Smooth muscle cell (in vitro differentiated cells): ENCODE measurements around the gene PHLPP1. TPM values are rescaled to one million over a fixed set of nuclear protein-coding genes. Genes with fewer than 3 reads are reported as not detected.

Source experiments
- DNase-seq: peaks from one replicate; lab custom pipeline; 2025; ENCODE audit not compliant: unreplicated experiment; lab: John Stamatoyannopoulos, UW
- H2AFZ ChIP-seq: fragments of 200-600 bp; sonication (generic); 2 replicates; pipeline ENCODE4 v1.6.0; 2016; ENCODE audit warnings: antibody characterized with exemption, low read depth, mild to moderate bottlenecking
- H3F3A ChIP-seq: fragments of 200-600 bp; sonication (generic); 2 replicates; pipeline ENCODE4 v1.6.0; 2017; ENCODE audit warnings: antibody characterized with exemption, low read depth
- H3K27ac ChIP-seq: fragments of 200-600 bp; sonication (generic); 2 replicates; pipeline ENCODE4 v1.5.1; 2016; ENCODE audit warnings: low read depth, mild to moderate bottlenecking
- H3K27me3 ChIP-seq: fragments of 200-600 bp; sonication (generic); 2 replicates; pipeline ENCODE4 v1.6.1; 2016; ENCODE audit warnings: low read depth, mild to moderate bottlenecking
- H3K36me3 ChIP-seq: fragments of 200-600 bp; sonication (generic); 2 replicates; pipeline ENCODE4 v1.5.1; 2016; ENCODE audit warnings: low read depth
- H3K4me1 ChIP-seq: fragments of 200-600 bp; sonication (generic); 2 replicates; pipeline ENCODE4 v1.5.1; 2016; ENCODE audit warnings: low read depth
- H3K4me2 ChIP-seq: fragments of 200-600 bp; sonication (generic); 2 replicates; pipeline ENCODE4 v1.6.0; 2016; ENCODE audit warnings: mild to moderate bottlenecking
- H3K4me3 ChIP-seq: fragments of 200-600 bp; sonication (generic); 2 replicates; pipeline ENCODE4 v1.5.1; 2016; ENCODE audit warnings: mild to moderate bottlenecking
- H3K79me2 ChIP-seq: fragments of 200-600 bp; sonication (generic); 2 replicates; pipeline ENCODE4 v1.6.0; 2016; ENCODE audit warnings: low read depth, mild to moderate bottlenecking
- H3K9ac ChIP-seq: fragments of 200-600 bp; sonication (generic); 2 replicates; pipeline ENCODE4 v1.6.0; 2016; ENCODE audit warnings: low read depth
- H3K9me3 ChIP-seq: fragments of 200-600 bp; sonication (generic); replicated peaks from 2 replicates; pipeline ENCODE4 v1.5.1; 2016; ENCODE audit warnings: low read depth
- H4K20me1 ChIP-seq: fragments of 200-600 bp; sonication (generic); 2 replicates; pipeline ENCODE4 v1.6.0; 2016; ENCODE audit warnings: low read depth
- WGBS: methylation state at CpG from one replicate; pipeline ENCODE4 v1.1.7; 2016; ENCODE audit warnings: low lambda C conversion rate; 5-methylcytosine and 5-hydroxymethylcytosine counted together
- polyA plus RNA-seq: library from polyadenylated mRNA; unstranded; fragments of >200 nt; fragmentation: Nextera tagmentation; extraction: Ambion mirVana; gene quantifications from 2 replicates; pipeline ENCODE4 v1.2.1, GENCODE V29; 2016
- total RNA-seq: library from RNA; depleted of rRNA; stranded (reverse); fragments of >200 nt; gene quantifications from 2 replicates; pipeline ENCODE4 v1.2.3, GENCODE V29; 2014
- TF ChIP-seq, protein P1 (sequence below): fragments of 200-600 bp; sonication (generic); IDR thresholded peaks from 2 replicates; pipeline ENCODE4 v1.5.1; 2017; ENCODE audit warnings: borderline replicate concordance, mild to moderate bottlenecking, antibody characterized with exemption; ENCODE audit not compliant: insufficient read depth, poor library complexity, severe bottlenecking

The PHLPP1 gene
- total and polyA plus RNA-seq, 2 experiments from 2014 or later, result 1.1 to 4.3 TPM

DNA sequence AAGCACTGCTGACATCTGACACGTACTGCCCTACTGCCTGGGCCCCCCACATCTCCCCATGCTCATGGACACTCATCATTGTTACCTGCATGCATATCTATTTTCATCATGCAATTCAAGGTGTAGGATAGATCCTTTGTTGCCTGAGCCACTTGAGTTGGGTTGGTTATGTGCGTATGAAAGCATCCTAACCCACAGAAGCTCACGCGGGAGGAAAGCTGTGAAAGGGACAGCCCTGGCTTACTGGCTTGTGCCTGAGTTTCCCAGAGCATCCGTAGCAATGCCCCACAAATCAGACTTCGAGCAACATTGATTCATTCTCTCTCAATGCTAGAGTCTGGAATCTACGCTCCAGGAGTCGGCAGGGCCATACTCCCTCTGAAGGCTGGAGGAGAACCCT is 285.5 kb downstream of the PHLPP1 start:
- Histone ChIP-seq H2AFZ (no peak overlapping the region), H3K9me3 (no peaks in the 10 kb centered on the region), H3K9ac (no peak overlapping the region), H3K4me1 (no peaks in the 10 kb centered on the region), H4K20me1 (no peaks in the 10 kb centered on the region), H3K27me3 (no peaks in the 10 kb centered on the region), H3K36me3 (no peaks in the 10 kb centered on the region), H3F3A (no peaks in the 10 kb centered on the region), H3K4me2 (no peak overlapping the region), H3K4me3 (no peak overlapping the region), H3K27ac (no peak overlapping the region), H3K79me2 (no peaks in the 10 kb centered on the region)
- TF ChIP-seq, protein P1, sequence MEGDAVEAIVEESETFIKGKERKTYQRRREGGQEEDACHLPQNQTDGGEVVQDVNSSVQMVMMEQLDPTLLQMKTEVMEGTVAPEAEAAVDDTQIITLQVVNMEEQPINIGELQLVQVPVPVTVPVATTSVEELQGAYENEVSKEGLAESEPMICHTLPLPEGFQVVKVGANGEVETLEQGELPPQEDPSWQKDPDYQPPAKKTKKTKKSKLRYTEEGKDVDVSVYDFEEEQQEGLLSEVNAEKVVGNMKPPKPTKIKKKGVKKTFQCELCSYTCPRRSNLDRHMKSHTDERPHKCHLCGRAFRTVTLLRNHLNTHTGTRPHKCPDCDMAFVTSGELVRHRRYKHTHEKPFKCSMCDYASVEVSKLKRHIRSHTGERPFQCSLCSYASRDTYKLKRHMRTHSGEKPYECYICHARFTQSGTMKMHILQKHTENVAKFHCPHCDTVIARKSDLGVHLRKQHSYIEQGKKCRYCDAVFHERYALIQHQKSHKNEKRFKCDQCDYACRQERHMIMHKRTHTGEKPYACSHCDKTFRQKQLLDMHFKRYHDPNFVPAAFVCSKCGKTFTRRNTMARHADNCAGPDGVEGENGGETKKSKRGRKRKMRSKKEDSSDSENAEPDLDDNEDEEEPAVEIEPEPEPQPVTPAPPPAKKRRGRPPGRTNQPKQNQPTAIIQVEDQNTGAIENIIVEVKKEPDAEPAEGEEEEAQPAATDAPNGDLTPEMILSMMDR, result no peak
- DNase-seq, result no peak
- 92% methylated on average over 8 of the region's 8 CpGs for WGBS

DNA sequence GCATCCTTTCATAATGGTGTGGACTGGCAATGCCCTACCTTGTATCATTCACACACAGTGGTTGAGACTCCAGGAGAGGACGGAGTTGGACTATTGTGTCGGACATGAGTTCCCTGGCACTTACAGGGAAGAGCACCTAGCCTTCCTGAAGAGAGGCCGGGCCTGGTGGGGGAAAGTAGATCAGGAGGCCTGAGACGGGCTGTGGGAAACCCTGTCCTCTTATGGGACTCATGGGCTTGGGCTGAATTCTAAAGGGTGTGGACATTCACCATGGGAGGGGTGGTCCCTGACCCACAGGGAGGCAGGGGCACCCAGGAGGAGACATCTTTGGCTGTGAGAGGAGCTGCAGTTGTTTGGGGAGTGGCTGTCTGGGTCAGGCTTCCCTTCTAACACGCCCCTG is 286.5 kb downstream of the PHLPP1 start:
- no peaks in the 10 kb centered on the region for H3K79me2 ChIP-seq
- H3K9me3 ChIP-seq, result no peaks in the 10 kb centered on the region
- no peak overlapping the region for H2AFZ ChIP-seq
- no peaks in the 10 kb centered on the region for H3K4me1 ChIP-seq
- WGBS, result 91% methylated on average over 5 of the region's 5 CpGs
- no peaks in the 10 kb centered on the region for H3F3A ChIP-seq
- H3K4me3 ChIP-seq, result no peak overlapping the region
- H3K9ac ChIP-seq, result no peak overlapping the region
- H4K20me1 ChIP-seq, result no peaks in the 10 kb centered on the region
- DNase-seq, result no peak
- TF ChIP-seq, protein P1, result no peak
- H3K27ac ChIP-seq, result no peak overlapping the region
- no peaks in the 10 kb centered on the region for H3K27me3 ChIP-seq
- no peak overlapping the region for H3K4me2 ChIP-seq
- no peaks in the 10 kb centered on the region for H3K36me3 ChIP-seq

DNA sequence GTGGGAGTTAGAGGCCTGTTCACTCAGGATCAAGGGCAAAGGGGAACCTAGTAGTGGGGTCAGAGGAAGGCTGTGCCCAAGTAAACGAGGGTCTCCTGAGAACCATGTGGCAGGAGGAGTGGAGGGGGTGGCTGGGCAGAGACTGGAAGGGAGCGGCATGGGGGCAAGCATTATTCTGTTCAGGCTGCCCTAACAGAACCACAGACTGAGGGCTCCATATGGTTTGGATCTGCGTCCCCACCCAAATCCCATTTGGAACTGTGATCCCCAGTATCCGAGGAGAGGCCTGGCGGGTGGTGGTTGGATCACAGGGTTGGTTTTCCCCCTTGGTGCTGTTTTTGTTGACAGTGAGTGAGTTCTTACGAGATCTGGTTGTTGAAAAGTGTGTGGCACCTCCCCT is 287.0 kb downstream of the PHLPP1 start:
- Histone ChIP-seq H3K27me3 (no peaks in the 10 kb centered on the region), H3K4me1 (no peaks in the 10 kb centered on the region), H3K9me3 (no peaks in the 10 kb centered on the region), H2AFZ (no peak overlapping the region), H3K4me2 (no peak overlapping the region), H3K4me3 (no peak overlapping the region), H3F3A (no peaks in the 10 kb centered on the region), H3K27ac (no peak overlapping the region), H3K9ac (no peak overlapping the region), H4K20me1 (no peaks in the 10 kb centered on the region), H3K79me2 (no peaks in the 10 kb centered on the region), H3K36me3 (no peaks in the 10 kb centered on the region)
- TF ChIP-seq, protein P1, result no peak
- DNase-seq, result no peak
- 88% methylated on average over 6 of the region's 6 CpGs for WGBS

DNA sequence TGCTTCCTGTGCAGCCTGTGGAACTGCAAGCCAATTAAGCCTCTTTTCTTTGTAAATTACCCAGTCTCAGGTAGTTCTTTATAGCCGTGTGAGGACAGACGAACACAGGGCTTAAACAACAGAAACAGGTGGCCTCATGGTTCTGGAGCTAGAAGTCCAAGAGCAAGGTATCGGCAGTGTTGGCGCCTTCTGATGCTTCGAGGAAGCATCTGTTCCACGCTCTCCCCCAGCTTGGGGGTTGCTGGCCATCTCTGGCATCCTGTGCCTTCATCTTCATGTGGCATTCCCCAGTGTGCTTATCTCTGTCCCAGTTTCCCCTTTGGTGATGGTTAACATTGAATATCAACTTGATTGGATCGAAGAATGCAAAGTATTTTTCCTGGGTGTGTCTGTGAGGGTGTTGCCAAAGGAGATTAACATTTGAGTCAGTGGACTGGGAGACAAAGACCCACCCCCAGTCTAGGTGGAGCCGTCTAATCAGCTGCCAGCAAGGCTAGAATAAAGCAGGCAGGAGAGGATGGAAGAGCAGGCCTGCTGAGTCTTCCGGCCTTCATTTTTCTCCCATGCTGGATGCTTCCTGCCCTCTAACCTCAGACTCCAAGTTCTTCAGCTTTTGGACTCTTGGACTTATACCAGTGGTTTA is 287.6 kb downstream of the PHLPP1 start:
- Histone ChIP-seq H3K4me1 (no peaks in the 10 kb centered on the region), H3K27ac (no peak overlapping the region), H3K36me3 (no peaks in the 10 kb centered on the region), H4K20me1 (no peaks in the 10 kb centered on the region), H3K4me3 (no peak overlapping the region), H3K79me2 (no peaks in the 10 kb centered on the region), H3F3A (no peaks in the 10 kb centered on the region), H3K9ac (no peak overlapping the region), H2AFZ (no peak overlapping the region), H3K9me3 (no peaks in the 10 kb centered on the region), H3K4me2 (no peak overlapping the region), H3K27me3 (no peaks in the 10 kb centered on the region)
- no peak for DNase-seq
- TF ChIP-seq, protein P1, result no peak
- 84% methylated on average over 9 of the region's 9 CpGs for WGBS
